Left lung (tissue), 10 donors: ENCODE measurements around the gene SCUBE1. TPM values are rescaled to one million over a fixed set of nuclear protein-coding genes. Genes with fewer than 3 reads are reported as not detected.

Experiments used
- ATAC-seq: fragments of 200-7000 bp; cut with Tn5 transposase; one replicate; pipeline ENCODE4 v1.9.1; 2020; ENCODE audit warnings: moderate library complexity
- DNase-seq, 4 donors: peaks; one replicate each; pipeline ENCODE4 v3.0.0-alpha.2; 2013 to 2020
- H3K27ac ChIP-seq, 2 donors: fragments of 200-600 bp; sonication (generic) in 1 of 2; one replicate each; pipeline versions ENCODE4 v1.5.0 to v1.8.0; 2020 to 2021
- H3K27me3 ChIP-seq, 2 donors: fragments of 200-600 bp; sonication (generic) in 1 of 2; one replicate each; pipeline versions ENCODE4 v1.5.0 to v1.8.0; 2020 to 2021
- H3K36me3 ChIP-seq, 2 donors: fragments of 200-600 bp; sonication (generic) in 1 of 2; one replicate each; pipeline versions ENCODE4 v1.5.0 to v1.8.0; 2020 to 2021
- H3K4me1 ChIP-seq, 2 donors: fragments of 200-600 bp; one replicate each; pipeline ENCODE4 v1.8.0; 2021
- H3K4me3 ChIP-seq, 2 donors: fragments of 200-600 bp; sonication (generic) in 1 of 2; one replicate each; pipeline versions ENCODE4 v1.5.0 to v1.8.0; 2020 to 2021; ENCODE audit warnings: mild to moderate bottlenecking in 1 of 2
- H3K9me3 ChIP-seq, 2 donors: fragments of 200-600 bp; sonication (generic) in 1 of 2; one replicate each; pipeline versions ENCODE4 v1.5.0 to v1.8.0; 2020 to 2021
- intact Hi-C, 2 donors: fragments of 100-400 bp; cut with DNase I; formaldehyde crosslinking; loops; one replicate each; pipeline versions ENCODE4 v1.11.2 to v1.14.2; 2022
- polyA plus RNA-seq, 6 donors: library from polyadenylated mRNA; unstranded; fragments of 120-200 nt; gene quantifications; one replicate each; pipeline ENCODE4 v1.2.1, GENCODE V29; 2013; ENCODE audit not compliant: insufficient read length in 6 of 6
- total RNA-seq, 2 donors: library from RNA; stranded (reverse); fragmentation: NEBNext Ultra II Directional; extraction: Animal tissue kit (Norgen Biotek cat#: 25700); gene quantifications; one replicate each; pipeline ENCODE4 v1.2.1, GENCODE V29; 2021
- TF ChIP-seq, protein P1 (sequence below), 2 donors: fragments of 200-600 bp; sonication (generic) in 1 of 2; IDR thresholded peaks; one replicate each; pipeline versions ENCODE4 v1.5.0 to v1.8.0; 2021; ENCODE audit warnings: antibody characterized with exemption in 2 of 2
- donor health status: DM: no; HTN: yes; CAD: no.
- donor health status: DM: no; HTN: no; CAD: no.

SCUBE1 gene
- total and polyA plus RNA-seq, 8 donors: 1.1 to 5.0 (median 2.0) TPM

DNA sequence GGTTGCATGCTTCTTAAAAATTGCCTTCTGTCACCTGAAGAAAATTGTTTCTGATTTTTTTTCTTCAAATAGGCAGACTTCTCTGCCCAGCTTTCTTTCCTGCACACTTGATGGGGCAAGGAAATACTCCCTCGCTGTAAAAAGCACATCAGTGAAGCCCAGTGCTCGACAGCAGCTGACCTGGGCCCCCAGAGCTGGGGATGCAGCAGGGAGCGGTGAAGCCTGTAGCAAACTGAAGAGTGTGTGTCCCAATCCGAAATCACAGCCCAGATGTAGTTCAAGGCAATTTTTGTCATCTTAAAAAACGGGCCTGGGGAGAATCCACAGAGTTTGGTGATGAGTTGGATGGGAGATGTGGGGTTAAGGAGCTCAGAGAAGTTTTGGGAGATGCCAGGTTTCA lies 41.7 kb upstream of the SCUBE1 start:
- peaks cover 0 to 42% of the 10 kb centered on the region in 2 donors for H3K27me3 ChIP-seq
- no peak for ATAC-seq
- H3K4me3 ChIP-seq: no peak overlapping the region
- TF ChIP-seq, protein P1, sequence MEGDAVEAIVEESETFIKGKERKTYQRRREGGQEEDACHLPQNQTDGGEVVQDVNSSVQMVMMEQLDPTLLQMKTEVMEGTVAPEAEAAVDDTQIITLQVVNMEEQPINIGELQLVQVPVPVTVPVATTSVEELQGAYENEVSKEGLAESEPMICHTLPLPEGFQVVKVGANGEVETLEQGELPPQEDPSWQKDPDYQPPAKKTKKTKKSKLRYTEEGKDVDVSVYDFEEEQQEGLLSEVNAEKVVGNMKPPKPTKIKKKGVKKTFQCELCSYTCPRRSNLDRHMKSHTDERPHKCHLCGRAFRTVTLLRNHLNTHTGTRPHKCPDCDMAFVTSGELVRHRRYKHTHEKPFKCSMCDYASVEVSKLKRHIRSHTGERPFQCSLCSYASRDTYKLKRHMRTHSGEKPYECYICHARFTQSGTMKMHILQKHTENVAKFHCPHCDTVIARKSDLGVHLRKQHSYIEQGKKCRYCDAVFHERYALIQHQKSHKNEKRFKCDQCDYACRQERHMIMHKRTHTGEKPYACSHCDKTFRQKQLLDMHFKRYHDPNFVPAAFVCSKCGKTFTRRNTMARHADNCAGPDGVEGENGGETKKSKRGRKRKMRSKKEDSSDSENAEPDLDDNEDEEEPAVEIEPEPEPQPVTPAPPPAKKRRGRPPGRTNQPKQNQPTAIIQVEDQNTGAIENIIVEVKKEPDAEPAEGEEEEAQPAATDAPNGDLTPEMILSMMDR (IDR thresholded peaks at IDR 0.05): no peak
- intact Hi-C loops: loop anchor here in 1 of 2 donors (5.0 to 10.0 kb wide), 3 partner anchors 110 to 500 kb away; no protein-coding TSS in a partner anchor
- H3K36me3 ChIP-seq: no peaks in the 10 kb centered on the region
- no peak for DNase-seq
- H3K4me1 ChIP-seq: peaks cover 0 to 12% of the 10 kb centered on the region in 2 donors
- no peaks in the 10 kb centered on the region for H3K9me3 ChIP-seq
- H3K27ac ChIP-seq: no peak overlapping the region

DNA sequence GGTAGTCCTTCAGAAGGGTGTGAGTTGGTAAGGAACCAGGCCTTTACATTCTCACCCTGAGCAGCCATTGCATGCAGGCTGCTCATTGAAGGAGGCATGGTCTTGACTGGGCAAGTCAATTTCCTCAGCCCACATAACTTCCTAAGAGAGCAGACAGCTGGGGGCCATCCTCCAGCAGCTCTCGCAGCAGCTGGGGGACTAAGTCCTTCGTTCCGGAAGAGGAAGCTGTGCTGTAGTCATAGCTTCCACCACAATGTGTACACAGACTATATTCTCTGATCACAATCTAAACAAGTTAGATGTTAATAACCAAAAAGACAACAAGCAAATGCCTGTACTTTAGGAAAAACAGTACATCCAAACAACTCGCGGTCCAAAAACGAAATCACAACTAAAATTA lies 38.5 kb upstream of the SCUBE1 start:
- intact Hi-C loops: loop anchor here in 1 of 2 donors (10.0 kb wide), 2 partner anchors 107 to 503 kb away; no protein-coding TSS in a partner anchor
- ATAC-seq (no peak), DNase-seq (no peak)
- Histone ChIP-seq H3K4me1 (peaks cover 6 to 23% of the 10 kb centered on the region in 2 donors), H3K4me3 (no peak overlapping the region), H3K27me3 (peaks cover 0 to 23% of the 10 kb centered on the region in 2 donors), H3K27ac (no peak overlapping the region), H3K9me3 (no peaks in the 10 kb centered on the region), H3K36me3 (no peaks in the 10 kb centered on the region)
- TF ChIP-seq, protein P1 (IDR thresholded peaks at IDR 0.05): no peak

DNA sequence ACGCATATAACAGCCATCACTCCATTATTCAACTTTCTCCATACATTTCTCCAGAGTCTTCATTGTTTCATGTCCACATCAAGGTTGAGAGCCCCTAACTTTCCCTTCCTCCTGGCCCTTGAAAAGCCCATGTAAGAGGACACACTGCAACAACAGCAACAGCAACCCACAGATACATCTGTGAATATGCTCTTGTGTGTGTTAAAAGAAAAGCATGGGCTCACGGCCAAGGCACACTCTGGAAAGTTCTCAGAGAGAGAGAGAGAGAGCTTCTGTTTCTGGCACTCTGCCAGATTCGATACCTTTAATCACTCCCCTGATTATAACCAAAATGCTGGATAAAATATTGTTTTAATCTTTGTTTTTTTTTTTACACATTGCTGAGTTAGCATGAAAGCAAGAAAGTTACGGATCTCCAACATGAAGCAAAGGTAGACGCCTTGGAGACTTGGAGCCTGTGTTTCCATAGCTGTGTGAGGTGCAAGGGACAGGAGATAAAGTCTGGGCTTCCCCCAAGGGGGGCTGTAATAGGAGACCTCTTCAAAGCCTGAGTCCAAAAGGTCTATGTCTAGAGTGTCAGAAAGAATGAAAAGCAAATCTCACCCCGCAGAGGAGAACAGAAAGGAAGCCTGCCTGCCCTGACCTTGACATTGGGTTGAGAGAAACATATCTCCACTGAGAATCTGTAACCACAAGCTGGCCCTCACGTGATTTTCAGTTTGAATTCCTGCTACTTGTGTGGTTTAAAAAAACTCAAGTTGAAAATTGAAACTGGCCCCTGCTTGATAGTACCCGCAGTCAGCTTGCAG lies 34.9 kb upstream of the SCUBE1 start:
- DNase-seq (no peak), ATAC-seq (peak; percentile 47)
- Histone ChIP-seq H3K36me3 (no peaks in the 10 kb centered on the region), H3K4me1 (peaks cover 6 to 16% of the 10 kb centered on the region in 2 donors), H3K9me3 (peaks cover 0 to 2% of the 10 kb centered on the region in 2 donors), H3K4me3 (no peak overlapping the region), H3K27me3 (peaks cover 0 to 20% of the 10 kb centered on the region in 2 donors), H3K27ac (no peak overlapping the region)
- TF ChIP-seq, protein P1 (IDR thresholded peaks at IDR 0.05): no peak
- intact Hi-C loops: no loop called here

DNA sequence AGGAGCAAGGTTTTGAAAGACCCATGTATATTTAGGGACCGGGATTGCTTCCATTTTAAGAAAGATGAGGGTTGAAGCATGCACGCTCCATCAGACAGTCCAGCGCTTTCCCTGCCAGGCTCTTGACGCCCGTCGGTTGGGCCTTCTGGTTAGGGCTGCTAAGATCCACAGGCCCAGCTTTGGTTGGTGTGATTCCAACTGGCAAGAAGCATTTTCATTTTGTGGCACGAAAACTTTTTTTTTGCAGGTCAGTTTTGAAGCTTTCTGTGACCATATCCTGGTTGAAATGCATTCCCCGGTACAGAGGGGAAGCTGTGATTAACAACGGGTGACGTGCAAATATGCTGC lies 34.4 kb upstream of the SCUBE1 start:
- no peak overlapping the region for H3K27ac ChIP-seq

More for the DNA sequence above, 34.4 kb upstream of the SCUBE1 start:
- ATAC-seq (no peak), DNase-seq (no peak)
- TF ChIP-seq, protein P1 (IDR thresholded peaks at IDR 0.05): no peak
- Histone ChIP-seq H3K4me3 (no peak overlapping the region), H3K36me3 (no peaks in the 10 kb centered on the region), H3K9me3 (peaks cover 0 to 2% of the 10 kb centered on the region in 2 donors), H3K4me1 (peaks cover 6 to 16% of the 10 kb centered on the region in 2 donors), H3K27me3 (peaks cover 0 to 24% of the 10 kb centered on the region in 2 donors)
- intact Hi-C loops: no loop called here
